GM12873 (cell line): Measurements from ENCODE around the gene MFAP4.

Experiments
- TF ChIP-seq, protein P1 (sequence below): IDR thresholded peaks from 2 replicates; pipeline ENCODE4 v1.5.1; 2012; ENCODE audit warnings: low read depth, mild to moderate bottlenecking, moderate library complexity, low read length, control low read depth; ENCODE audit not compliant: insufficient read depth; ENCODE audit errors: missing control alignments

MFAP4 gene

DNA sequence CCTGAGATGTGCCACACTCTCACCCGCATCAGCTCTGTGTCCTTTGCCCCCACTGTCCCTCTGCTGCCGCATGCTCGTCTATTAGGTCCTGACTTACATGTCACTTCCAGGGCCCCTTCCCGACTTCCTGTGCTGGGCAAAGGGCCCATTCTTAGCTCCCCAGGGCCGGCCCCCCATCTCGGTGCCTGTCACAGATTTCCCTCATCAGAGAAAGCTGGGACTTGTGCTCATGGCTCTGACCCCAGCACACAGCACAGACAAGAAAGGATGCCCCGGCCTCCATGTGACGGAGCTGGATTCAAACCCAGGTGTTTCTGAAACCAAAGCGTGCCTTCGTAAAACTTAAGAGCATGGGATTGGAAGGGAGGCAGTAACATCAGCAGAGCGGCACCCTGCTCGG lies 14.6 kb downstream of the MFAP4 start:
- TF ChIP-seq, protein P1, sequence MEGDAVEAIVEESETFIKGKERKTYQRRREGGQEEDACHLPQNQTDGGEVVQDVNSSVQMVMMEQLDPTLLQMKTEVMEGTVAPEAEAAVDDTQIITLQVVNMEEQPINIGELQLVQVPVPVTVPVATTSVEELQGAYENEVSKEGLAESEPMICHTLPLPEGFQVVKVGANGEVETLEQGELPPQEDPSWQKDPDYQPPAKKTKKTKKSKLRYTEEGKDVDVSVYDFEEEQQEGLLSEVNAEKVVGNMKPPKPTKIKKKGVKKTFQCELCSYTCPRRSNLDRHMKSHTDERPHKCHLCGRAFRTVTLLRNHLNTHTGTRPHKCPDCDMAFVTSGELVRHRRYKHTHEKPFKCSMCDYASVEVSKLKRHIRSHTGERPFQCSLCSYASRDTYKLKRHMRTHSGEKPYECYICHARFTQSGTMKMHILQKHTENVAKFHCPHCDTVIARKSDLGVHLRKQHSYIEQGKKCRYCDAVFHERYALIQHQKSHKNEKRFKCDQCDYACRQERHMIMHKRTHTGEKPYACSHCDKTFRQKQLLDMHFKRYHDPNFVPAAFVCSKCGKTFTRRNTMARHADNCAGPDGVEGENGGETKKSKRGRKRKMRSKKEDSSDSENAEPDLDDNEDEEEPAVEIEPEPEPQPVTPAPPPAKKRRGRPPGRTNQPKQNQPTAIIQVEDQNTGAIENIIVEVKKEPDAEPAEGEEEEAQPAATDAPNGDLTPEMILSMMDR = no peak

DNA sequence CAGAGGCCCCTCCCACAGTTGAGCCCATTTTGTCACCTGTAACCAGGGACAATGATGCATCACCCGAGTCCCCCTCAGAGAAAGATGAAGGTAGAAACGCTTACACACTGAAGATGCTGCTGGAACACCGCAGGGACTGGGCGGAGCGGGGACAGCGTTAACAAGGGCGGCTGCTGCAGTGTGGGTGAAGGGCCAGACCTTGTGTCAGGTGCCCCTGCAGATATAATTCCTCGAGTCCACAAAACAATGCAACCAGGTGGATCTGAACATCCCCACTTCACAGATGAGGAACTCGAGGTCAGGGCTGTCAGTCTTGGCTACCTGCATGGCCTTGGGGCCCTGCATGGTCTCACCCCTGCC lies 15.0 kb downstream of the MFAP4 start:
- TF ChIP-seq, protein P1 = no peak

DNA sequence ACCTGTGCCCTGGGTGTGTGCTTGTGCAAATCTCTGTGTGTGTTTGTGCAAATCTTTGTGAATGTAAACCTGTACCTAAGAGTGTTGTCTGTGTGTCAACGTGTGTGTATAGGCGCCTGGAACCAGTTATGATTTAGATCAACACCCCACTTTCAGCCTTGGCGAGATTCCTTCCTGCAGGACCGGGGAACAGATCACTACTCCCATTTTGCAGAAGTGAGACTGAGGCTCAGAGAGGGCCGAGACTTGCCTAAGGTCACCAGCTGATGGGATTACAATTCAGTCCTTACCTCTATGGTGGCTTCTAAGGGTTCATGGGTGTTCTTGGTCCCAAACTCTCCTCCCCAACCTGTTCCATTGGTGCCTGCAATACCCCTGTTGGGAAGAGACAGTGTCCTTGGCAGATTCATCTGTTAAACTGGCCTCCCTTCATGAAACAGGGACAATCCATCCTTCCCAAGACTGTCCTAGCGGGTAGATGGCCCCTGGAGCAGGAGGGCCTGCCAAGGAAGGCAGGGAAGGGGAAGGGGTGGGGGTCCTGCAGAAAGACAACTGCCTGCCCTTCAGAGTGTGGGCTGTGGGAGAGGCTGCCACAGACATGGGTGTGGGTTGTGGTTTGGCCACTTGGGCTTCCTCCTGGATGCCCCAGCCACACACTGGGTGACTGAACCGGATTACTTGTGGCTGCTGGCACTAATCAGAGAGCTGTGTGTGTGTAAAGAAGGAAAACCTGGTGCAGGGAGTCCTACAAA lies 15.6 kb downstream of the MFAP4 start:
- TF ChIP-seq, protein P1 = no peak

GRCh38 chr17:19370493-19370960 lies 16.5 kb downstream of the MFAP4 start:
- TF ChIP-seq, protein P1 = no peak

DNA sequence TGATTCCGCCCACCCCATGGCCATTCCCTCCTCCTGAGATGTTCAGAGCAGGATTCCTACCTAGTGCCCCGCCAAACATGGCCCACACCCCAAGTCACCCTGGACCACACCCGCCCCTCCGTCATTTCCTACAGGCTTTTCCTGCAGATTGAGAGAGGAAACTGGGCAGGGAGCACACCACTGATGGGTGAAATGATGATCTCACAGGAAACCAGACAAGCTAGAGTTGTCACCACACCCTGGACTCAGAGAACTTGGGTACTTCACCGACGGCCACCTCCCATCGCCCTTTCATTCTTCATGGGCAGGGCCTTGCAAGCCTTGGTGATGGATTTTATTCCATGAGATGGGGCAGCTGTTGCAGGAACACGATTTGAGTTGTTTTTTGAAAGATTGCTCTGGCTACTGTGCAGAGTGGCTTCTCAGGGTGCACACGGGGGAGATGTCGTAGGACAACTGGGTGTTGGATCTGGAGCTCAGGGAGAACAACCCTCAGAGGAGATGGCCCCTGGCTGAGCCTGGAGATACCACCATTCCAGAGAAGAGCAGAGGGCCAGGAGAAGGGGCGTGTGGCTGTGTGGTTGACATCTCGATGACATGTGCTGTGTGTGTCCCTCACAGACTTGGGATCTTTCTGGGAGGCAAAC lies 17.0 kb downstream of the MFAP4 start:
- TF ChIP-seq, protein P1 = no peak

GRCh38 chr17:19369107-19369778 lies 17.7 kb downstream of the MFAP4 start:
- TF ChIP-seq, protein P1 = no peak

DNA sequence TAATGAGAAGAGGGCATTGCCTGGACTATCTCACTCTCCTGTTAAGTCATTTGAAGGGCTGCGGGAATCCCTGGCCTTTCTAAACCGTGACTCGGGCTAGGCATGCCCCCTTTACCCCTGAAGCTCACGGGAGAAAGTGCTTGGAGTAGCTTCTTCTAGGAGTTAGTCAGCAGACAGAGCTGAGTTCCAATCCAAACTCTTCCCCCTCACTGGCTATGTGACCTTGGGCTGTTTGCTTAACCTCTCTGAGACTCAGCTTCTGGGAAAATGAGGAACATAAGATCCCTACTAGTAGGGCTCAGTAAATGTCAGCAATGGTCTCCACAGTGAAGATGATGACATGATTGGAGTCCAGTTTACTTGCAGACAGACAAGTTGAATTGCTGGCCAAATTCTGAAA lies 18.8 kb downstream of the MFAP4 start:
- TF ChIP-seq, protein P1 = no peak
